ENCODE data around the gene THEMIS2.
"Not testable (repeated sequence)": the region's sequence is repeated elsewhere in the genome, so short reads cannot be mapped to it uniquely, and the experiment has no call there.

THEMIS2 gene

GRCh38 chr1:27863538-27863915 is 8.8 kb upstream of the THEMIS2 start:
- DNase-seq: no peak

- DNase-seq: no peak
Observed at GRCh38 chr1:27864264-27864895, 8.0 kb upstream of the THEMIS2 start.

GRCh38 chr1:27865821-27866220 is 6.5 kb upstream of the THEMIS2 start:
- no peak for DNase-seq

DNA sequence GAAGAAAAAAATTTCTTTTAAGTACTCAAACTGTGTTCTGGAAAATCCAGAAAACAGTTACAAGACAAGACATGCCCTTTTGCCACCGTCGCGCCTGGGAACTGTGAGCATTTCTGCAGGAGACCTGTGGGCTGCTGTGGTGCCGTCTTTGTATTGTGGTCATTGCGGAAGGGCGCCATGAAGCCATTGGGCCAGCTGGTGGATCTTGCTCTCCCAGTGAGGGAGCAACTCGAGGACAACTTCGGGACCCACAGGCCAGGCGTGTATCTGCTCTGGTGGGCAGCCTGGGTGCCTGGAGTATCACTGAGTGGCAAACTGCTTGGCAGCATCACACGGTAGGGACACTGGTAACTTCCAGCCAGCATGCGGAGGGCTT is 3.8 kb upstream of the THEMIS2 start:
- no peak for DNase-seq

- DNase-seq: no peak
Observed at GRCh38 chr1:27868932-27869718, 3.2 kb upstream of the THEMIS2 start.

- DNase-seq: no peak
Observed at GRCh38 chr1:27869719-27870085, 2.6 kb upstream of the THEMIS2 start.

GRCh38 chr1:27871076-27871475 is 1.3 kb upstream of the THEMIS2 start:
- not testable (repeated sequence) for DNase-seq

- DNase-seq: no peak
Observed at GRCh38 chr1:27872802-27873551, 633 bp downstream of the THEMIS2 start.

DNA sequence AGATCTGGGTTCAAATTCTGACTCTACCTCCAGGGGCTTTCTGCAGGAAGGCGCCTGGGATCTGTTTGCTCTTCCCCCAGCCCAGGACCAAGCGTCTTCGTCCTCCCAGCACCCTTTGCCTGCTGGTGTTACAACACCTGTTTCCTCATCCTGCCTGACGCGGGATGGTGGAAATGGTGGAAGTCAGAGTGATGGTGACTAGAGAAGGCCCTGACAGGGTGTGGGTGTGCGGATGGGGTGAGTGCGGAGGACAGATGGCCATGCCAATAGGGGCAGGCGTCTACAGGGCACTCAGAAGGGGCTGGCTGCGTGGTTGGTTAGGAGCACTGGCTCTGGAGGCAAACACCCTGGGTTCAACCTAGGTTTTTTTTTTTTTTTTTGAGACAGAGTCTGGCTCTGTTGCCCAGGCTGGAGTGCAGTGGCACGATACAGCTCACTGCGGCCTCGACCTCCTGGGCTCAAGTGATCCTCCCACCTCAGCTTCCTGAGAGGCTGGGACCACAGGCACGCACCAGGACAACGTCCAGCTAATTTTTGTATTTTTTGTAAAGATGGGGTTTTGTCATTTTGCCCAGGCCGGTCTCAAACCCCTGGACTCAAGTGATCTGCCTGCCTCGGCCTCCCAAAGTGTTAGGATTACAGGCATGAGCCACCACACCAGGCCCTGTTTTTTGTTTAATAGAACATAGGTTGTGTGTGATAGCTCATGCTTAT is 1.5 kb downstream of the THEMIS2 start:
- DNase-seq: no peak

DNA sequence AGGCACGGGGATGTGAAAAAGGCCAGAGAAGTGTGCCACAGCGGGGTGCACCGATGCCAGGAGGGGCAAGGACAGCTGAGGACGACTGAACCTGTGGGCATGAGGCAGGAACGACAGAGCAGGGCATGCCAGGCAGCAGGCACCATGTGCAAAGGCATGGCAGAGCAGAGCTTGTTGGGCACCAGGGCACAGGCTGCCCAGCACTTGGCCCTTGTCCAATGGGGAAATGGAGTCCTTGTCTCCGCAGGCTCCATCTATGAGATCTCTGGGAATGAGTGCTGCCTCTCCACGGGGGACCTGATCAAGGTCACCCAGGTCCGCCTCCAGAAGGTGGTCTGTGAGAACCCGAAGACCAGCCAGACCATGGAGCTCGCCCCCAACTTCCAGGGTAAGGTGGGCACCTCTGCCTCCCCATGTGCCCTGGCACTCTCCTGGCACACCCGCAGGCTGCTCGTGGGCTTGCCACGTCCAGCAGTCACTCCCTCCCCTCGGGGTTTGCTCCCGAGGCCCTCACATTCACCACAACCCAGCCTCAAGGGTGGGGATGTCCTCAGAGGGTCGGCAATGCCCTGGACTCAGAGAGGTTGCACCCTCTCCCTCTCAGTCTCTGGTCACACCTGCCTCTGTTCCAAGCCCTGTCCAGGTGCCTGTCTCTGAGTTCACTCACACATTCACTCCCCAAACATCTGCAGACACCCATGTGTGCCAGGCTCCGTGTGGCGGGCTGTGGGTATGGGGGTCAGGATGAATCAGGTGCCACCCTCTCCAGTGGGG is 4.2 kb downstream of the THEMIS2 start:
- DNase-seq: no peak

- no peak for DNase-seq
Observed at GRCh38 chr1:27877115-27877416, 4.7 kb downstream of the THEMIS2 start.

GRCh38 chr1:27878039-27878438 is 5.7 kb downstream of the THEMIS2 start:
- no peak for DNase-seq

- DNase-seq: no peak
Observed at GRCh38 chr1:27878787-27879335, 6.5 kb downstream of the THEMIS2 start.

- no peak for DNase-seq
Observed at GRCh38 chr1:27879374-27880082, 7.2 kb downstream of the THEMIS2 start.

GRCh38 chr1:27882543-27882903 is 10.2 kb downstream of the THEMIS2 start:
- no peak for DNase-seq

DNA sequence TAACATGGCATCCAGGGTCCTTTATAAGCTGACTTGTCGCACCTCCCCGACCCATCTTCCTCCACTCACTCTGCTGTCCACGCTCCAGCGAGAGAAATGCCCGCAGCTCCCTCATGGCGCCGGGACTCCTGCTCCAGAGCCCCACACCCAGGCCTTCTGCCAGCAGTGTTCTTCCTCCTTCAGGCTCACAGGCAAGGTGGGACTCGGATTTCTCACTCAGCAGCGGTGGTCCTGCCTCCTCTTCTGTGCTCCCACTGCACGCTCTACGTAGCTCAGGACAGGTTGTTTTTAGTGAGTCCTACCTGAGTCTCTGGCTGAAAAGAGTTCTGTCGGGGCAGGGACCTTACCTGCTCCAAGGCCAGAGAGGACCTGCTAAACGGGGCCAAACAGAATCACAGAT is 11.2 kb downstream of the THEMIS2 start:
- no peak for DNase-seq

DNA sequence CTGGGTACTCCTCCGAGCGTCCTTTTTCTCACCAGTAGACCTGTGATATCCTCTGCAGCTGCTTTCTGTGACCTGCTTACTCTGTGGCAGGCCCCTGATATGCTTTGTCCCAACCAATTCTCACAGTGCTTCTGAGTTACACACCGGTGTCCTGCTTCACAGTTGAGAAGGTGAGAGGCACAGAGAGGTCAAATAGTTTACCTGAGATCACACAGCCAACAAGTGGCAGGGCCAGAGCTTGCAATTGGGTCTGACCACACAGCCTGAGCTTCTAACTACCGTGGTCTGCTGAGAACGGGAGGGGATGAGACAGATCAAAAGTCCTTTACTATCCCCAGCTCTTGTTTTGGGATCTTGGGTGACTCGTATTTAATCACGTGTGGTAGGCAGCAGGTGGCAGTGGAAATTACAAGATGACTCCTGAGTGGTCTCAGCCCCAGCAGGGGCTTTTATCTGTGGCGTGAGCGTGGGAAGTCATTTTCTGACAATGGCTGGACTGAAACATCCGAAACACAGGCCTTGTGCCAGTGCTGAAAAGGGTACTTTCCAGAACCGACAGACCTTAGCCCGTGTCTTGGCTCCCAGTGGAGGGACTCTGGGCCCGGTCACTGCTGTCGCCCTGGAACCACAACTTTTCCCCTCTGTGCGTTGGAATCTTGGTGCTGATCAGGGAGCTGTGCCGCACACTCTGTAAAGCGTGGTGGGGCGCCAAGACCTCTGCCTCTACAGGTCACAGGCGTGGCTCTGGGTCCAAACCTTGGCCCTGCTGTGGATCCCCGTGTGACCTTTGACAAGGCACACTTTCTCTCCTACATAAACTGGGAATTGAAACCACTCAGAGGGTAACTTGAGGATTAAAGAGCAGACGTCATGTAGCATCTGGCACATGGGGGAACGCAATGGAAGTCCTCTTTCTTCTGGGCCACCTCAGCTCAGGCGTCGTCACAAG is 11.9 kb downstream of the THEMIS2 start:
- DNase-seq: no peak

- DNase-seq: no peak
Observed at GRCh38 chr1:27885114-27885528, 12.8 kb downstream of the THEMIS2 start.

- no peak for DNase-seq
Observed at GRCh38 chr1:27885621-27886352, 13.4 kb downstream of the THEMIS2 start.

- DNase-seq: no peak
Observed at GRCh38 chr1:27886353-27886679, 14.0 kb downstream of the THEMIS2 start.

All from NCI-H1092 treated with DMSO at 0.1 percent for 48 hours (cell line).